SJSA1 (cell line): Measurements from ENCODE around the gene ETV3. TPM values are rescaled to one million over a fixed set of nuclear protein-coding genes. Genes with fewer than 3 reads are reported as not detected.

Source experiments
- DNase-seq, 2 experiments: peaks; one replicate each; pipeline ENCODE4 v3.0.0-alpha.2; 2015 to 2020; ENCODE audit warnings: low spot score in 2 of 2, low read depth in 1 of 2
- H3K27ac ChIP-seq: fragments of 250-450 bp; sonication (Bioruptor Pico); 2 replicates; pipeline ENCODE4 v1.5.1; 2020; ENCODE audit warnings: mild to moderate bottlenecking, moderate library complexity
- H3K27me3 ChIP-seq: fragments of 250-450 bp; sonication (Bioruptor Pico); replicated peaks from 2 replicates; pipeline ENCODE4 v1.5.1; 2020; ENCODE audit warnings: mild to moderate bottlenecking, moderate library complexity
- H3K36me3 ChIP-seq: fragments of 250-450 bp; sonication (Bioruptor Pico); 2 replicates; pipeline ENCODE4 v1.5.1; 2020; ENCODE audit warnings: mild to moderate bottlenecking
- H3K4me1 ChIP-seq: fragments of 250-450 bp; sonication (Bioruptor Pico); replicated peaks from 2 replicates; pipeline ENCODE4 v1.6.1; 2021; ENCODE audit warnings: mild to moderate bottlenecking
- H3K4me3 ChIP-seq: fragments of 250-450 bp; sonication (Bioruptor Pico); 2 replicates; pipeline ENCODE4 v1.5.1; 2020; ENCODE audit warnings: mild to moderate bottlenecking
- H3K9me3 ChIP-seq: fragments of 250-450 bp; sonication (Bioruptor Pico); replicated peaks from 2 replicates; pipeline ENCODE4 v1.5.1; 2020; ENCODE audit warnings: mild to moderate bottlenecking
- total RNA-seq: library from RNA; depleted of rRNA; stranded (reverse); fragments of >200 nt; shearing (Covaris generic); gene quantifications from 2 replicates; pipeline ENCODE4 v1.2.3, GENCODE V29; 2014

Gene ETV3
- total RNA-seq, 1 experiment from 2014 or later = 11.2 TPM

DNA sequence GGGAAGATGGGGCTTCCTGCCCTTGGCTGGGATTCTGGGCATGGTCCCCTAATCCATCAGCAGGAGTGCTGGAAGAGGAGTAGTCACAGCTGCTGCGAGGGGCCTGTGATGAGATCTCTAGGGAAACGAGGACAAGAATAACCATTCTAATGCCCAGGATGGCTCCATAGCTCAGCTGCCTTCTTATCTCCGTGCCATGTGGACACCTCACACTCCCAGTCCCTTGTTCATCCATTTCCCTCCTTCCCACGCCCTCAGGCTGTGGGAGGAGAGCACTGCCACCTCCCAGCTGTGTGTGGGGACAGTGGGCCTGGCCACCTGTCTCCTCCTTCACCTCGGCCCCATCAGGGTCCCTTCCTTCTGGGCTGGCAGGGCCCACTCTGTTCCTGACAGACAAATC is 16.1 kb upstream of the ETV3 start:
- H3K27me3 ChIP-seq = no peaks in the 10 kb centered on the region
- H3K4me3 ChIP-seq = no peak overlapping the region
- no peak overlapping the region for H3K27ac ChIP-seq
- no peaks in the 10 kb centered on the region for H3K36me3 ChIP-seq
- no peak for DNase-seq
- H3K9me3 ChIP-seq = no peaks in the 10 kb centered on the region
- H3K4me1 ChIP-seq = peaks cover 26% of the 10 kb centered on the region

DNA sequence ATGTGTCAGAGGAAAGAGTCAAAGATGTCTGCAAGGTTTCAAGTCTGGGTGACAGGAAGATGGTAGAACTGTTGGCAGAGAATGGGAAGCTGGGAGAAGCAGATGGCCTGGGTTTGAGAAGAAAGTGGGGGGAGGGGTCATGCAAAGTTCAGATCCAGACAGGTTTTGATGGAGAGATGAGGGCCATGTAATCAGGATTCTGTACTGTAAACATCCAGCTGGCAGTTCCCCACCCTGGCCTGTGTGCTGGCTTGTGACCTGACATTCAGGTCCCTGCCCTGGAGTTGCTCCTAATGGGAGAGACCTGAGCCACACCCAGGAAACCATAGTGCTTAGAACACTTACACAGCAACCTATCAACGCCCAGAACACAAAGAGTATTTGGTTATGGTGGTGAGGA is 15.6 kb upstream of the ETV3 start:
- no peak for DNase-seq
- Histone ChIP-seq H3K4me1 (peaks cover 26% of the 10 kb centered on the region), H3K27ac (no peak overlapping the region), H3K4me3 (no peak overlapping the region), H3K9me3 (no peaks in the 10 kb centered on the region), H3K36me3 (no peaks in the 10 kb centered on the region), H3K27me3 (no peaks in the 10 kb centered on the region)

DNA sequence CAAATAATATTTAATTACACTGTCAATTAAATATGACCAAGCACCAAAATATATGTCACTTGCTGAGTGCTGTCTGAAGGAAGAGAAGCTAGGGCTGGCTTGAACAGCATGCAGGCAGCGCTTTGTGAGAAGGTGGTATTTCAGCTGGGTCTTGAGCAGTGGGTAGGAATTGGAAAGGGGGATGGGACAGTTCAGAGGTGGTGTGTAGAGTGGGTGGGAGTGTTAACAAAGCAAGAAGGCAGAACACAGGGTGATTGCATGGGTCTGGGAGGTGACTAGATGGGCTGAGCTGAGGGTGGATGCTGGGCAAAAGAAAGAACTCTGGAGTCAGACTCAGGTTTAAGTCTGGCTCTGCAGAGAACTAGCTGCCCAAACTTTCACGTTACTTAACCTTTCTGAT is 14.3 kb upstream of the ETV3 start:
- Histone ChIP-seq H3K27me3 (no peaks in the 10 kb centered on the region), H3K27ac (no peak overlapping the region), H3K4me3 (no peak overlapping the region), H3K9me3 (no peaks in the 10 kb centered on the region), H3K36me3 (no peaks in the 10 kb centered on the region), H3K4me1 (peaks cover 29% of the 10 kb centered on the region)
- DNase-seq = no peak

DNA sequence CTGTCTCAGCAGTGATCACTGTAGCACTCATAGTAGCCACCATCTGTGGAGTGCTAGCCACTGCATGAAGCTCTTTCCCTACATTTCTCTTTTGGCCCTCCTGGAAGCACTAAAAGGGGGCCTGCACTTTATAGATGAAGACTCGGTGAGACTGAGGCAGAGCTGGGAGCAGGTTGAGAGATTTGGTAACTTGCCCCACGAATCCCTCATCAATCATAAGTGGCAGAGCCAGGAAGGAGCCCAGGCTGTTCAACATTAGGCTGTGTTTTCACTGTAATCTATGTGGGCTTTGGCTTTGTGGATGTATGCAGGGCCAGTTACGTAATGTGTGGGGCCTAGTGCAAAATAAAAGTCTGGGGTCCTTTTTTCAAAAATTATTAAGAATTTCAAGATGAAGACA is 13.3 kb upstream of the ETV3 start:
- Histone ChIP-seq H3K9me3 (no peaks in the 10 kb centered on the region), H3K27me3 (no peaks in the 10 kb centered on the region), H3K36me3 (no peaks in the 10 kb centered on the region), H3K27ac (no peak overlapping the region), H3K4me3 (no peak overlapping the region), H3K4me1 (peaks cover 24% of the 10 kb centered on the region)
- no peak for DNase-seq

DNA sequence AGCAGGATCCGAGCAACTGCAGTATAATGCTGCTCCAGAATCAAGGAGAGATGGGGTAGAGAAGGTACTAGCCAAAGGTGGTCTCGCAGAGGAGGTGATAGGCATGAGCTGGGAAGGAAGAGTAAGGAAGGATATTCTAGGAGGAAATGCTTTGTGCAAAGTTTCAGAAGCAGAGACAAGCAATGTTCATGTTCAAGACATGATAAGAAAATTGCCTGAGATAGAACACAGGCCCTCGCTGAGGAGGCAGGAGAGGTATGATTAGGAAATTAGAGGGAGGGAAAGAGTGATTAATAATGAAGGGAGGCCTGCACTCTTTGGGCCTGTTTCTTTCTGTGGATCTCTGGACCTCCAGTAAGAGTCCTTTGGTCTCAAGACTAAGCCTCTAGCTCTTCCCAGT is 12.9 kb upstream of the ETV3 start:
- DNase-seq = no peak
- H3K4me1 ChIP-seq = peaks cover 21% of the 10 kb centered on the region
- no peaks in the 10 kb centered on the region for H3K36me3 ChIP-seq
- H3K27ac ChIP-seq = no peak overlapping the region
- no peak overlapping the region for H3K4me3 ChIP-seq
- no peaks in the 10 kb centered on the region for H3K9me3 ChIP-seq
- no peaks in the 10 kb centered on the region for H3K27me3 ChIP-seq

DNA sequence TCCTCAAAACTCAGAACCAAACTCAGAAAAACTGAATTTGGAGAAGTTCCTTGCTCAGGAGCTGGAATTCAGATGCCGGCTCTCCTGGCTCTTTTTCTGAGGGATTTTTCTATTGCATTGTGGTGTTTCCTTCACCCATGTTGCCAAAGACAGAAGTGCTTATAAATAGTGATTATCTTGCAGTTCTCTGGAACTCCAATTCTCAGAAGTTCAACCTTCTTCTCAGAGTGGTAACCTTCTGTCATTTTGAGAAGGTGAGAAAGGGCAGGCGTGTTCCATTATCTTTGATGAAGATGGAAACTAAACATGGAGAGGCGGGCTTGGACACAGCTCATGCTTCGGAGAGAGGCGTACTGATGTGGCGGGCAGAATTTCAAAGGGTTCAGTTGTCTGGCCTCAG is 12.4 kb upstream of the ETV3 start:
- DNase-seq = no peak
- H3K27me3 ChIP-seq = no peaks in the 10 kb centered on the region
- peaks cover 18% of the 10 kb centered on the region for H3K4me1 ChIP-seq
- H3K36me3 ChIP-seq = no peaks in the 10 kb centered on the region
- no peak overlapping the region for H3K4me3 ChIP-seq
- H3K9me3 ChIP-seq = no peaks in the 10 kb centered on the region
- no peak overlapping the region for H3K27ac ChIP-seq

DNA sequence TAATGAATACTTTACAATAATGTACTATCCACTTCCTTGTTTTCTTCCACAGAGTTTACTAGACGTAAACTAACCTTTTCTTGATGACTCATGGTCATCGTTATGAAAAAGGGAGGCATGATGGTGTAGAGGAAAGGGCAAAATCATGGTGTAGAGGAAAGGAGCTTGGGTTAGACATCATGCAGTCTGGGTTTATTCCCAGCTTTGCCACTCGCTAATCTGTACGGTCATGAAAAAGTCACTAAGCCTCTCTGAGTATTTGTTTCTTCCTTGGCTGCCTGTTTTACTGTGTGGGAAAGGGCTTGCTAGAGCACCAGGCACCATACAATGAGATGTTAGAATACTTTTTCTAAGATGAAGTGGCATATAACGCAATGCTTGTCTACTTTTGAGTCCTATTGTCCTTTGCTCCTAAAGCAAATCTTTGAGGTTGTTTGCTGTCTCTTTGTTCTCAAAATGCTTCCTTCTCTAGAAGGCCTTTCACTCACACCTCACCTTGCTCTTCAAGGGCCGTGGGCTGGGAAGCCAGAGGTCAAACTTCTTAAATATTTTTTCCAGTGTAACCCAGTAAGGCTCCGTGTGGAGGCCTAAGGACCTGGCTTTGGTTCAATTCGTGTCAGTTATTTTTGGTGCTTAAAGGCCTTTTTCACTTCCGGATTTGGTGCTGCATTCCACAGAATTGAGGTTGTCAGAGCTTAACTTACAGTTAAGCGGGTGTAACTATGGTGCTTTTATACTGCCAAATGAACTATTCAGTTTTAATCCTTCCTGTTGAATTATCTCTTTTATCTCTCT is 9.9 kb upstream of the ETV3 start:
- Histone ChIP-seq H3K4me3 (no peak overlapping the region), H3K27ac (no peak overlapping the region), H3K4me1 (peaks cover 9% of the 10 kb centered on the region), H3K9me3 (no peaks in the 10 kb centered on the region), H3K36me3 (no peaks in the 10 kb centered on the region), H3K27me3 (no peaks in the 10 kb centered on the region)
- DNase-seq = peak in 1 of 2 experiments; percentile 4

- no peak overlapping the region for H3K4me3 ChIP-seq
- H3K4me1 ChIP-seq = peaks cover 9% of the 10 kb centered on the region
- no peaks in the 10 kb centered on the region for H3K27me3 ChIP-seq
- no peak for DNase-seq
- no peaks in the 10 kb centered on the region for H3K9me3 ChIP-seq
- no peak overlapping the region for H3K27ac ChIP-seq
- H3K36me3 ChIP-seq = no peaks in the 10 kb centered on the region
Observed at GRCh38 chr1:157147037-157147436, 8.8 kb upstream of the ETV3 start.

DNA sequence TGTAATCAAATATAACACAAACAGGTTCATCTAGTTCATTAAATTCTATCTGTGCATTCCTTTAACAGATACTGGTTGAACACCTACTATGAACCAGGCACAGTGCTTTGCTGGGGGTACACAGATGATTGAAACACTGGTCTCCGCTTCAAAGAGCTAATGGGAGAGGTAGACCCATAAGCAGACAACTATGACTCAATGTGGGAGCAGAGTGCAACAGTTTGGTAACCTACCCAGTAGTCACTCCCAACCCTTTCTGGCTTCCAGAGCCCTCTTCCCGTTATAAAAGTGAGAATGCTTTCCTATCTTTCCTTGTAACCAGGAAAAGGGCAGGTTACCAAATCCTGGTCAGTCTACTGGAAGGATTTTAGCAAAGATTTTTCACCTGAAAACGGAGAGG is 8.0 kb upstream of the ETV3 start:
- Histone ChIP-seq H3K27ac (no peak overlapping the region), H3K4me1 (peaks cover 9% of the 10 kb centered on the region)
- DNase-seq = no peak

DNA sequence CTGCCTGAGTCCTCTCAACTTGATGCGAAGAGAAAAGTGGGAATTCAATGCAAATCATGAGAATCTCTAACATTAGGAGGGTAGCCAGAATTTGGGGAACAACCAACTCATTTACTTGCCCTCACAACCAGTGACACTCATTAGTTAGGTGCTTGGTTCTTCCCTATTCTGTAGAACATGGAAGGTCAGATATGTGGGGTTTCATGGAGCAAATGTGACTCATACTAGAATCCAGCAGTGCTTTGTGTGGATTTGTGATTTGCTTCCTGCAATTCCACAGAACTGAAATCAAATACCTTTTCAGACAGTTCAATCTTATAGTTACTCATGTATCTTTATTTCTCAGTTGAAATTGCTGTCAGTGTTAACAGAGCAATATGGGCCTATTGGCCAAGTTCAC is 6.9 kb upstream of the ETV3 start:
- Histone ChIP-seq H3K9me3 (no peaks in the 10 kb centered on the region), H3K36me3 (no peaks in the 10 kb centered on the region), H3K4me3 (no peak overlapping the region), H3K27me3 (no peaks in the 10 kb centered on the region), H3K27ac (no peak overlapping the region), H3K4me1 (peaks cover 9% of the 10 kb centered on the region)
- DNase-seq = no peak

More for the DNA sequence above, 8.0 kb upstream of the ETV3 start:
- Histone ChIP-seq H3K36me3 (no peaks in the 10 kb centered on the region), H3K4me3 (no peak overlapping the region), H3K9me3 (no peaks in the 10 kb centered on the region), H3K27me3 (no peaks in the 10 kb centered on the region)

DNA sequence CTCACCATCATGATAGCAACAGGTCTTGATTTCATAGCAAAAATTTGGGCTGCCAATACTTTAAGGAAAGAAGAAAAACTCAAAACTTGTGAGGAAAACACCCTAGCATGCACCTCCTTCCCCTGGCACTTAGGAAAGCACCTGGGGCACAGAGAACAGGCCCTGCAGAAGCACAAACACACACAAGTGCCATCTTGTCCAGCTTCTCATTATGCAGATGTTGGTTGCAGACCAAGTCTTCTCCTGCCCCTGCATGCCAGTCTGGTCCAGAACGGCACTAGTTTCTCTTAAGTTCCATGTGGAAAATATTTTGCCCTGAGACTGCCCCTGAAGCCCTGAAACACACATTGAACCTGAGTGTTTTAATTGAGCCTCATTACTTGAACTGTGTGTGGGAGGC is 6.3 kb upstream of the ETV3 start:
- Histone ChIP-seq H3K4me1 (peaks cover 9% of the 10 kb centered on the region), H3K27ac (no peak overlapping the region), H3K36me3 (no peaks in the 10 kb centered on the region), H3K27me3 (no peaks in the 10 kb centered on the region), H3K4me3 (no peak overlapping the region), H3K9me3 (no peaks in the 10 kb centered on the region)
- no peak for DNase-seq

DNA sequence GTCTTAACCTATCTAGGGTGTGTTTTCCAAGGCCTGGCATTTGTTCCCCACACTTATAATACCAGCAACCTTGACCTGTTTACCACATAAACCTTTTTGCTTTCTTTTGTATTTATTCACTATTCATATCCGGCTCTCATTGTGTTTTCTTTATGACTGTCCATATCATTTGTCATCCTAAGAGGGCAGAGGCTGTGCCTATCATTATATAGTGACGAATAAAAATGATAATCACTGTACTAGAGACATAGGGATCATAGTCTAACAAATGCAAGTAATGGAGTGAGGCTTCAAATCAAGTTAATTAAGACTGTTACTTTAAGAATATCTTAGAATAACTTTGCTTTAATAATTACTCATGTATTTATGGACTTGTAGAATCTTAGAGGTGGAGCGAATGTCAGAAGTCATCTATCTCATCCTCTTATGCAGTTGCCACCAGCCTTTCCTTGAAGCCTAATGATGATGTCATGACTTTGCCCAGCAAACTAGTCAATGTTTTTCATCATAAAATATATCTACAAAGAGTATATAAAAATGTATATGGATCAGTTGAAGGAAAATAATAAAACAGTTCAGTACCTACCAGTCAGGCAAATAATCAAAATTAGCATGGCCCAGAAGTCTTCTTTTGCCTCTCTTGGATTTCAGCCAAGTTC is 4.7 kb upstream of the ETV3 start:
- H3K4me3 ChIP-seq = no peak overlapping the region
- no peak overlapping the region for H3K27ac ChIP-seq
- H3K36me3 ChIP-seq = peaks cover 7% of the 10 kb centered on the region
- peaks cover 12% of the 10 kb centered on the region for H3K4me1 ChIP-seq
- H3K27me3 ChIP-seq = no peaks in the 10 kb centered on the region
- no peak for DNase-seq
- H3K9me3 ChIP-seq = no peaks in the 10 kb centered on the region

DNA sequence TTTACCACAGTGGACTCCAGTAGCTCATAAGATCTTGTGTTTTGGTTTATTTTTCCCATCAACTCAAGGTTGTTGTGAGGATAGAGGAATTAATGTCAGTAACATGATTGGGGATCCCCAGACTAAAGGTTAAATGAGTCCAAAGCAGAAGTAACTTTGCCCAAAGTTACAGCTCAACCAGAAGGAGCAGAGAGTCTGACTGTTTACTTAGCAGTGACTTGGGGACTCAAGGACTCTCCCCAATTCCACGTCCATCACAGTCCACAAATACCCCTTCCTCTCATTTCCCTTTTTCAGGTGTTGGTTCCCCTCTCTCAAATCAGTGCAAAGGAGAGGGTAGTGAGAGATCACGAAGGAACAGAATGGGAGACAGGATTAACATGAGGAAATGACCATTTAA is 4.0 kb upstream of the ETV3 start:
- Histone ChIP-seq H3K9me3 (no peaks in the 10 kb centered on the region), H3K27me3 (no peaks in the 10 kb centered on the region)

GRCh38 chr1:157141212-157141855 is 3.1 kb upstream of the ETV3 start:
- Histone ChIP-seq H3K27ac (no peak overlapping the region), H3K36me3 (peaks cover 13% of the 10 kb centered on the region), H3K9me3 (no peaks in the 10 kb centered on the region), H3K4me1 (peaks cover 16% of the 10 kb centered on the region), H3K4me3 (no peak overlapping the region), H3K27me3 (no peaks in the 10 kb centered on the region)
- DNase-seq = no peak

More for the DNA sequence above, 4.0 kb upstream of the ETV3 start:
- Histone ChIP-seq H3K4me3 (no peak overlapping the region), H3K36me3 (peaks cover 9% of the 10 kb centered on the region), H3K27ac (no peak overlapping the region), H3K4me1 (peaks cover 9% of the 10 kb centered on the region)
- DNase-seq = no peak
